Body of pancreas (tissue), 4 donors: ENCODE results near the gene SNTB2. TPM values are rescaled to one million over a fixed set of nuclear protein-coding genes. Genes with fewer than 3 reads are reported as not detected.
A peak's percentile ranks its signal among the peaks of the same experiment; 100 is the strongest.

Experiments
- ATAC-seq: fragments of 150-250 bp; one replicate; pipeline ENCODE4 v1.9.1; 2016
- DNase-seq, 4 donors: peaks; one replicate each; pipeline ENCODE4 v3.0.0-alpha.2; 2019
- H3K27ac ChIP-seq, 4 donors: fragments of 200-600 bp; sonication (generic); 1 replicate in 3 of 4; 2 replicates in 1 of 4; pipeline versions ENCODE4 v1.5.1 to v1.6.1; 2016 to 2019; ENCODE audit warnings: mild to moderate bottlenecking in 1 of 4, mixed read lengths in 1 of 4, moderate library complexity in 1 of 4
- H3K27me3 ChIP-seq, 2 donors: fragments of 200-600 bp; sonication (generic); one replicate each; pipeline ENCODE4 v1.6.0; 2016; ENCODE audit warnings: mild to moderate bottlenecking in 1 of 2
- H3K36me3 ChIP-seq, 2 donors: fragments of 200-600 bp; sonication (generic); replicated peaks in 1 of 2; 2 replicates each; pipeline ENCODE4 v1.5.1; 2016; ENCODE audit warnings: low read depth in 2 of 2; ENCODE audit not compliant: insufficient read depth in 1 of 2
- H3K4me1 ChIP-seq: fragments of 200-600 bp; sonication (generic); one replicate; pipeline ENCODE4 v1.6.0; 2016
- H3K4me3 ChIP-seq, 2 donors: fragments of 200-600 bp; sonication (generic); 1 replicate in 1 of 2; 2 replicates in 1 of 2; pipeline ENCODE4 v1.5.1; 2016 to 2019
- H3K9me3 ChIP-seq, 3 donors: fragments of 200-600 bp; sonication (generic); 1 replicate in 2 of 3; 2 replicates in 1 of 3; pipeline ENCODE4 v1.5.1; 2016
- POLR2A ChIP-seq, 3 donors: fragments of 450-650 bp; IDR thresholded peaks; one replicate each; pipeline ENCODE4 v1.6.1; 2016; ENCODE audit warnings: antibody characterized with exemption in 3 of 3, mild to moderate bottlenecking in 2 of 3
- WGBS, 2 donors: methylation state at CpG; one replicate each; pipeline ENCODE4 v1.1.5; 2017; 5-methylcytosine and 5-hydroxymethylcytosine counted together
- intact Hi-C: fragments of 100-400 bp; cut with DNase I; formaldehyde crosslinking; loops from one replicate; pipeline ENCODE4 v1.15.1; 2023
- small RNA-seq: library from RNA; depleted of rRNA; stranded (forward); fragments of <200 nt; gene quantifications from one replicate; pipeline ENCODE3, GENCODE V24; 2016
- total RNA-seq, 2 donors: library from RNA; depleted of rRNA; stranded (reverse); fragments of >200 nt; gene quantifications; one replicate each; pipeline ENCODE4 v1.1.0, GENCODE V29; 2016
- TF ChIP-seq, protein P1 (sequence below), 7 experiments: fragments of 450-650 bp in 4 of 7; fragments of 200-600 bp in 3 of 7; sonication (generic) in 3 of 7; IDR thresholded peaks; one replicate each; pipeline ENCODE4 v1.5.1; 2016 to 2019; ENCODE audit warnings: antibody characterized with exemption in 7 of 7

Gene SNTB2
- total RNA-seq, 2 donors from 2014 or later: 11.2 to 13.5 TPM

DNA sequence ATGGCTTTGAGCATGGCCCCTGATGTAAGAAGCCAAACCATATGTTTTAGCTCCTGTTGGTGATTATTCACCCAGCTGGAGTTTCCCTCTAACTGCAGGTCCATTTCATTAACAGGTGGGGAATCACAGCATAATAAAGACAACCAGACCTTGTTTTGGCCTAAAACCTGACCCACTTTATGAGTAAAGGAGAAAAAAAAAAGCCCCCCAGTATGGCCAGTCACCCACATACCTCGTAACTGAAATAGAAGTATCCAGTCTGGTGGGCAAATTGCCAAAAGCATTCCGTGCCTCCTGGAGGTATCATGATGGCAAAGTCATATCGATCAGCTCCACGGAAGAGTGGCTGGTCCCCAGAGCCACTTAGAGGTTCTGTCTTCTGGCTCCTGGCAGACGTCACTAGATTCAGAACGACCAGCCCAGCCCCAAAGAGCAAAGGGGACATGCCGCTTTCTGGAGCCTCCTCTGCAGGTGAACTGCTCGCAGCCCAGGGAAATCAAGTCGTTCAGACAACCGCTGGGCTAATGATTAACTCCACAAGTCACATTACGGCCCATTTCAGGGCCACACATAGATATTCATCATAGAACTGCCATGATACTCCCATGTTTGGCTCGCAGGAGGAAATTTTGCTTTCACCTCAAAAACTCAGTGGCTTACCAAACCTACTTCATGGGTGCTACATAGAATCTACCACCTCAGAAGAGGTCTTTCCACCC lies 164.5 kb downstream of the SNTB2 start, which contains the start of gene TMED6:
TSS of gene TMED6 (minus strand) at position 478 of the 719 bp plus-strand sequence. CDS start at position 445, 33 bp downstream.
- DNase-seq (peak; percentile 82 to 92 (median 87)), ATAC-seq (peak; percentile 91)
- no peaks in the 10 kb centered on the region for H3K9me3 ChIP-seq
- H3K4me3 ChIP-seq: peak within 1 kb of the TSS; percentile 40 to 50
- no peaks in the 10 kb centered on the region for H3K27me3 ChIP-seq
- H3K4me1 ChIP-seq: peaks cover 38% of the 10 kb centered on the region
- 4 to 19% methylated on average over 7 to 12 of the region's 12 CpGs for WGBS, 2 donors
- intact Hi-C loops: no loop called here
- TF ChIP-seq POLR2A (IDR thresholded peaks at IDR 0.05): peak; percentile 32 to 91 (median 86)
- TF ChIP-seq, protein P1, sequence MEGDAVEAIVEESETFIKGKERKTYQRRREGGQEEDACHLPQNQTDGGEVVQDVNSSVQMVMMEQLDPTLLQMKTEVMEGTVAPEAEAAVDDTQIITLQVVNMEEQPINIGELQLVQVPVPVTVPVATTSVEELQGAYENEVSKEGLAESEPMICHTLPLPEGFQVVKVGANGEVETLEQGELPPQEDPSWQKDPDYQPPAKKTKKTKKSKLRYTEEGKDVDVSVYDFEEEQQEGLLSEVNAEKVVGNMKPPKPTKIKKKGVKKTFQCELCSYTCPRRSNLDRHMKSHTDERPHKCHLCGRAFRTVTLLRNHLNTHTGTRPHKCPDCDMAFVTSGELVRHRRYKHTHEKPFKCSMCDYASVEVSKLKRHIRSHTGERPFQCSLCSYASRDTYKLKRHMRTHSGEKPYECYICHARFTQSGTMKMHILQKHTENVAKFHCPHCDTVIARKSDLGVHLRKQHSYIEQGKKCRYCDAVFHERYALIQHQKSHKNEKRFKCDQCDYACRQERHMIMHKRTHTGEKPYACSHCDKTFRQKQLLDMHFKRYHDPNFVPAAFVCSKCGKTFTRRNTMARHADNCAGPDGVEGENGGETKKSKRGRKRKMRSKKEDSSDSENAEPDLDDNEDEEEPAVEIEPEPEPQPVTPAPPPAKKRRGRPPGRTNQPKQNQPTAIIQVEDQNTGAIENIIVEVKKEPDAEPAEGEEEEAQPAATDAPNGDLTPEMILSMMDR (IDR thresholded peaks at IDR 0.05): peak in 2 of 7 experiments; percentile 4 to 9
- H3K27ac ChIP-seq: peak within 1 kb of the TSS; percentile 69 to 90 (median 79)
- H3K36me3 ChIP-seq: peaks cover 0 to 4% of the 10 kb centered on the region in 2 donors

Small RNAs within 50 kb of the gene (small RNA-seq; reads per million reads assigned to genes)
- gene RF00019 (not detected), gene RNU6-22P (not detected)

Other genes starting within 250 kb of the SNTB2 start
- gene HAS3, start 81.5 kb upstream of the SNTB2 start, total RNA-seq: under 1 TPM; 0.26 to 0.99 TPM
- gene CHTF8, start 54.6 kb upstream of the SNTB2 start, total RNA-seq: 10 to 100 TPM; 35.3 to 39.4 TPM
- gene UTP4, start 54.5 kb upstream of the SNTB2 start, total RNA-seq: 10 to 100 TPM in 1 of 2 donors, 1 to 10 TPM in 1; 9.2 to 12.2 TPM
- 10 to 100 TPM; 29.8 to 30.7 TPM for gene VPS4A, start 124.2 kb downstream of the SNTB2 start, total RNA-seq
- 10 to 100 TPM; 38.1 to 45.2 TPM for gene PDF, start 143.4 kb downstream of the SNTB2 start, total RNA-seq
- gene COG8, start 152.4 kb downstream of the SNTB2 start, total RNA-seq: 10 to 100 TPM; 39.4 to 46.8 TPM
- 1 to 10 TPM; 3.3 to 8.8 TPM for gene NIP7, start 152.6 kb downstream of the SNTB2 start, total RNA-seq
- gene TMED6, start 164.6 kb downstream of the SNTB2 start, total RNA-seq: 10 to 100 TPM; 23.1 to 62.8 TPM
- 10 to 100 TPM; 11.4 to 27.7 TPM for gene TERF2, start 198.8 kb downstream of the SNTB2 start, total RNA-seq
- gene CYB5B, start 237.5 kb downstream of the SNTB2 start, total RNA-seq: 10 to 100 TPM in 1 of 2 donors, 1 to 10 TPM in 1; 8.2 to 20.0 TPM